GM18870 (cell line): ENCODE data around the gene ITGB7.
"Not testable (repeated sequence)": the region's sequence is repeated elsewhere in the genome, so short reads cannot be mapped to it uniquely, and the experiment has no call there.

Experiments
- ATAC-seq: cut with Tn5 transposase; IDR thresholded peaks from one replicate; pipeline ENCODE4 v1.9.1; 2021; ENCODE audit warnings: moderate library complexity; ENCODE audit not compliant: unreplicated experiment

ITGB7 gene

GRCh38 chr12:53179687-53180219 is 27.3 kb downstream of the ITGB7 start:
- ATAC-seq: no peak

- not testable (repeated sequence) for ATAC-seq
Measured at GRCh38 chr12:53178803-53179202, 28.2 kb downstream of the ITGB7 start.

- not testable (repeated sequence) for ATAC-seq
Measured at GRCh38 chr12:53177447-53177846, 29.6 kb downstream of the ITGB7 start.

- ATAC-seq: no peak
Measured at GRCh38 chr12:53176750-53177149, 30.3 kb downstream of the ITGB7 start.

- ATAC-seq: no peak
Measured at GRCh38 chr12:53174881-53175491, 32.1 kb downstream of the ITGB7 start.

- ATAC-seq: no peak
Measured at GRCh38 chr12:53173085-53173715, 33.9 kb downstream of the ITGB7 start.

- no peak for ATAC-seq
Measured at GRCh38 chr12:53172352-53172751, 34.7 kb downstream of the ITGB7 start.

GRCh38 chr12:53171725-53172329 is 35.2 kb downstream of the ITGB7 start:
- no peak for ATAC-seq

GRCh38 chr12:53170876-53171724 is 36.0 kb downstream of the ITGB7 start:
- ATAC-seq: no peak

- no peak for ATAC-seq
Measured at GRCh38 chr12:53170215-53170614, 36.8 kb downstream of the ITGB7 start.

- no peak for ATAC-seq
Measured at GRCh38 chr12:53169644-53170043, 37.4 kb downstream of the ITGB7 start.

- no peak for ATAC-seq
Measured at GRCh38 chr12:53166837-53167236, 40.2 kb downstream of the ITGB7 start.

- ATAC-seq: not testable (repeated sequence)
Measured at GRCh38 chr12:53163008-53163407, 44.0 kb downstream of the ITGB7 start.

- no peak for ATAC-seq
Measured at GRCh38 chr12:53161119-53161911, 45.7 kb downstream of the ITGB7 start.

- ATAC-seq: no peak
Measured at GRCh38 chr12:53160673-53161072, 46.4 kb downstream of the ITGB7 start.

- ATAC-seq: no peak
Measured at GRCh38 chr12:53160000-53160399, 47.1 kb downstream of the ITGB7 start.

- peak; percentile 70 for ATAC-seq
Measured at GRCh38 chr12:53159195-53159839, 47.7 kb downstream of the ITGB7 start.

- no peak for ATAC-seq
Measured at GRCh38 chr12:53152390-53152789, 54.7 kb downstream of the ITGB7 start.

- ATAC-seq: no peak
Measured at GRCh38 chr12:53151039-53151438, 56.0 kb downstream of the ITGB7 start.

- ATAC-seq: no peak
Measured at GRCh38 chr12:53147653-53148052, 59.4 kb downstream of the ITGB7 start.
